Spleen (tissue), 11 donors: ENCODE results near the gene EFNA4. TPM values are rescaled to one million over a fixed set of nuclear protein-coding genes. Genes with fewer than 3 reads are reported as not detected.

Experiments
- DNase-seq: peaks from one replicate; pipeline ENCODE4 v3.0.0-alpha.2; 2020
- H3K27ac ChIP-seq, 8 donors: fragments of 200-600 bp; sonication (generic) in 7 of 8; 1 replicate in 4 of 8; 2 replicates in 4 of 8; pipeline versions ENCODE4 v1.5.0 to v1.8.0; 2016 to 2021; ENCODE audit warnings: inconsistent platforms in 4 of 8, mild to moderate bottlenecking in 4 of 8, moderate library complexity in 1 of 8
- H3K27me3 ChIP-seq, 7 donors: fragments of 200-600 bp; sonication (generic) in 6 of 7; replicated peaks in 1 of 7; 1 replicate in 4 of 7; 2 replicates in 3 of 7; pipeline versions ENCODE4 v1.5.0 to v1.8.0; 2016 to 2021; ENCODE audit warnings: inconsistent platforms in 3 of 7, mild to moderate bottlenecking in 1 of 7
- H3K36me3 ChIP-seq, 6 donors: fragments of 200-600 bp; sonication (generic) in 5 of 6; 1 replicate in 4 of 6; 2 replicates in 2 of 6; pipeline versions ENCODE4 v1.5.0 to v1.8.0; 2016 to 2021; ENCODE audit warnings: inconsistent platforms in 2 of 6
- H3K4me1 ChIP-seq, 6 donors: fragments of 200-600 bp; sonication (generic) in 5 of 6; 1 replicate in 3 of 6; 2 replicates in 3 of 6; pipeline versions ENCODE4 v1.5.0 to v1.8.0; 2016 to 2021; ENCODE audit warnings: inconsistent platforms in 3 of 6
- H3K4me3 ChIP-seq, 8 donors: fragments of 200-600 bp; sonication (generic) in 7 of 8; 1 replicate in 4 of 8; 2 replicates in 4 of 8; pipeline versions ENCODE4 v1.5.0 to v1.8.0; 2016 to 2021; ENCODE audit warnings: inconsistent platforms in 4 of 8, mild to moderate bottlenecking in 4 of 8, moderate library complexity in 2 of 8
- H3K9me3 ChIP-seq, 8 donors: fragments of 200-600 bp; sonication (generic) in 7 of 8; 1 replicate in 4 of 8; 2 replicates in 4 of 8; pipeline versions ENCODE4 v1.5.0 to v1.8.0; 2016 to 2021; ENCODE audit warnings: inconsistent platforms in 4 of 8
- CTCF ChIP-seq, 11 experiments: fragments of 200-600 bp in 7 of 11; fragments of 450-650 bp in 4 of 11; sonication (generic) in 4 of 11; IDR thresholded peaks in 8 of 11; conservative IDR thresholded peaks in 3 of 11; 1 replicate in 7 of 11; 2 replicates in 4 of 11; pipeline versions ENCODE4 v1.4.0 to v1.8.0; 2016 to 2021; ENCODE audit warnings: antibody characterized with exemption in 11 of 11, inconsistent platforms in 4 of 11, mild to moderate bottlenecking in 1 of 11
- POLR2A ChIP-seq, 3 donors: fragments of 450-650 bp; IDR thresholded peaks; one replicate each; pipeline ENCODE4 v1.5.1; 2017; ENCODE audit warnings: antibody characterized with exemption in 3 of 3, mild to moderate bottlenecking in 1 of 3
- POLR2AphosphoS5 ChIP-seq, 3 donors: sonication (generic); formaldehyde crosslinking; IDR thresholded peaks; one replicate each; pipeline ENCODE4 v1.5.1; 2017; ENCODE audit warnings: antibody characterized with exemption in 3 of 3
- WGBS, 5 donors: extraction: QIAGEN DNeasy Blood & Tissue Kit in 3 of 5; methylation state at CpG; one replicate each; pipeline versions ENCODE4 v1.1.5 to v1.1.7; 2013 to 2018; 5-methylcytosine and 5-hydroxymethylcytosine counted together
- intact Hi-C: fragments of 100-400 bp; cut with DNase I; formaldehyde crosslinking; loops from one replicate; pipeline ENCODE4 v1.15.0; 2023; ENCODE audit warnings: low total_unique reads
- polyA plus RNA-seq, 3 donors: library from polyadenylated mRNA; stranded (reverse); fragments of 200-250 nt; gene quantifications; one replicate each; pipeline ENCODE4 v1.2.1, GENCODE V29; 2013
- total RNA-seq, 7 donors: library from RNA; depleted of rRNA in 3 of 7; stranded (reverse); fragments of >200 nt in 3 of 7; fragmentation: NEBNext Ultra II Directional in 4 of 7; extraction: Animal tissue kit (Norgen Biotek cat#: 25700) in 4 of 7; gene quantifications; one replicate each; pipeline versions ENCODE4 v1.1.0 to v1.2.1, GENCODE V29; 2016 to 2021
- donor health status: healthy with polysubstance abuse.
- donor health status: DM: no; HTN: no; CAD: no; lungs with moderate emphysema.
- donor health status: DM: no; HTN: no; CAD: no.
- donor health status: Bipolar disorder and iron deficiency.
- donor health status: healthy.
- donor health status: DM: no; HTN: no; CAD: no.
- donor health status: DM: yes; HTN: yes; CAD: no.

Gene EFNA4
- total and polyA plus RNA-seq, 10 donors = 4.6 to 9.5 (median 7.1) TPM

DNA sequence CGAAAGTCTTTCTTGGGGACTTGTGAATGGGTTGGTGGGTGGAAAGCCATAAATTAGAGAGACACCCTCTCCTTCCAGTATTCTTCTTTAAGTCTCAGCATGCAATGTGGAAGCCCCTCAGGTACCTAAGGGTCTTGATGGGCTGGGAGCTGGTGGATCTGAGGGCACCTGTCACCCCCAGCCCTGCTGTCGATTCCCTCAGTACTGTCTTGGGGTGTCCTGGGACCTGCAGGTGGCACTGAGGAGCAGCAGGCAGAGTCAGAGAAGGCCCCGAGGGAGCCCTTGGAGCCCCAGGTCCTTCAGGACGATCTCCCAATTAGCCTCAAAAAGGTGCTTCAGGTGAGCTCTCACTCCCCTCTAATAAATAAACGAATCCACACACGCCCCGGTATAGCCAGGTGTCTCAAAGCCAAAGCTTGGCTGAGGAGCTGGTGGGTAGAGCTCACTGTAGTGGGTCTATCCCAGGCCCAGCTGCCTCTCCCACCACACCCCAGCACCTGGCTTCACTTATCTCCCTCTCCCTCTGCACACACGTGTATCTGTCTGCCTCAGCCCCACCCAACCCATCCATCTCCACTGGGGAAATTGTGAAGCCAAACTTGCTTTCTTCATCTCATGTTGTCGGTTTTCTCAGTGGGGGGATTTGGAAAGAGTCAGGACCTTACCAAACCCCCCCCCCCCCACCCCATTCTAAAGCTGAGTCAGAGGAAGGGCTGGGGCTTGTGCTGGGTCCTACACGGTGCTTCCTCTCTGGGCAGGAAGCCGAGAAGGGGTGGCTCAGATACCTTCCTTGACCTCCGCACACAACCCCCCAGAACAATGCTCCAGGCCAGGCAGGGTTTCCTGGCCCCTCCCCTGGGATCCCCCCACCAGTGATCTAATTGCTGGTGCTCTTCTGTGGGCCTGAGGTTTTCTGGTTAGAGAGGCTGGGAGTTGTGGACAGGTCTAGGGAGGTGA lies 10.8 kb upstream of the EFNA4 start:
- no peaks in the 10 kb centered on the region for H3K9me3 ChIP-seq
- peak overlapping the region in 7 of 8 donors; percentile 62 to 95 (median 90) for H3K27ac ChIP-seq
- H3K4me1 ChIP-seq = peaks cover 11 to 51% (median 43%) of the 10 kb centered on the region in 6 donors
- peaks cover 0 to 45% (median 34%) of the 10 kb centered on the region in 6 donors for H3K36me3 ChIP-seq
- H3K4me3 ChIP-seq = peak overlapping the region; percentile 56 to 94 (median 72)
- no peak for DNase-seq
- intact Hi-C loops = no loop called here
- WGBS, 5 donors = 23 to 35% (median 28%) methylated on average over 12 of the region's 12 CpGs
- TF ChIP-seq POLR2A (IDR thresholded peaks at IDR 0.05) (no peak), POLR2AphosphoS5 (IDR thresholded peaks at IDR 0.05) (peak in 2 of 3 donors; percentile 45 to 50), CTCF (IDR thresholded peaks at IDR 0.05 in 8 of 11, conservative IDR thresholded peaks at IDR 0.05 in 3 of 11) (no peak)
- H3K27me3 ChIP-seq = no peaks in the 10 kb centered on the region

DNA sequence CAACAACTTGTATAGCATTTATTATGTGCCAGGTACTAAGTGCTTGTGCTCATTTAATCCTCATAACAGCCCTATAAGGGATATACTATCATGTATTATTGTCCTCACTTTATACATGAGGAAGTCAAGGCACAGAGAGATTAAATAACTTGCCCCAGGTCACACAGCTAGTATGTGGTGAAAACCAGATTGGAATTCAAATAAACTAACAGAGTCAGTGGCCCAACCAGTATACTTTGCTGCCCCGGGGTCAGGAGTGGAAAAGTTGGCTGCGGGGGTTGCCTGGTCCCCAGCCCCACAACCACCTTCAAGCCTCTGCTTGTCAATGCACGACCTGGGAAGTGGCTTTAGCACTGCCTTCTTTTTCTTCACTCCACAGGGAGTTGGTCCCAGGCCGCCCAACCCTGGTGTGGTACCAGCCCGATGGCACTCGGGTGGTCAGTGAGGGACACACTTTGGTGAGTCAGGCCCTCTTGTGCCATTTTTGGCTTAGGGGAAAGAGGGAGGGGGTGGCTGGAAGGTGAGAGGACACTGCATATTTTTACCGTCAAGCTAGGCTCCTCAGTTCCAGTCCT lies 9.9 kb upstream of the EFNA4 start:
- TF ChIP-seq POLR2A (IDR thresholded peaks at IDR 0.05) = no peak
- no peak for TF ChIP-seq CTCF (IDR thresholded peaks at IDR 0.05 in 8 of 11, conservative IDR thresholded peaks at IDR 0.05 in 3 of 11)
- TF ChIP-seq POLR2AphosphoS5 (IDR thresholded peaks at IDR 0.05) = no peak
- 84 to 94% (median 87%) methylated on average over 7 of the region's 7 CpGs for WGBS, 5 donors
- peaks cover 11 to 51% (median 43%) of the 10 kb centered on the region in 6 donors for H3K4me1 ChIP-seq

GRCh38 chr1:155057104-155057503 lies 6.4 kb upstream of the EFNA4 start:
- H3K27me3 ChIP-seq = no peaks in the 10 kb centered on the region
- DNase-seq = no peak
- WGBS, 5 donors = 92 to 100% (median 97%) methylated on average over 6 to 8 of the region's 8 CpGs
- no peak for TF ChIP-seq CTCF (IDR thresholded peaks at IDR 0.05 in 8 of 11, conservative IDR thresholded peaks at IDR 0.05 in 3 of 11)
- no peak for TF ChIP-seq POLR2A (IDR thresholded peaks at IDR 0.05)
- no peak for TF ChIP-seq POLR2AphosphoS5 (IDR thresholded peaks at IDR 0.05)
- no peak overlapping the region for H3K4me3 ChIP-seq
- no peak overlapping the region for H3K27ac ChIP-seq
- intact Hi-C loops = no loop called here
- peaks cover 12 to 44% (median 33%) of the 10 kb centered on the region in 6 donors for H3K4me1 ChIP-seq
- peaks cover 0 to 89% (median 57%) of the 10 kb centered on the region in 6 donors for H3K36me3 ChIP-seq
- H3K9me3 ChIP-seq = no peaks in the 10 kb centered on the region

More for the DNA sequence above, 9.9 kb upstream of the EFNA4 start:
- H3K9me3 ChIP-seq = no peaks in the 10 kb centered on the region
- intact Hi-C loops = no loop called here
- peaks cover 0 to 54% (median 43%) of the 10 kb centered on the region in 6 donors for H3K36me3 ChIP-seq
- no peaks in the 10 kb centered on the region for H3K27me3 ChIP-seq
- H3K27ac ChIP-seq = peak overlapping the region; percentile 29 to 95 (median 90)
- no peak for DNase-seq
- H3K4me3 ChIP-seq = peak overlapping the region in 1 of 8 donors; percentile 94

- Histone ChIP-seq H3K4me1 (peaks cover 17 to 44% (median 33%) of the 10 kb centered on the region in 6 donors), H3K36me3 (peaks cover 0 to 95% (median 57%) of the 10 kb centered on the region in 6 donors), H3K27ac (no peak overlapping the region), H3K4me3 (no peak overlapping the region), H3K27me3 (no peaks in the 10 kb centered on the region), H3K9me3 (no peaks in the 10 kb centered on the region)
- WGBS, 5 donors = 95 to 98% (median 96%) methylated on average over 8 to 13 of the region's 13 CpGs
- intact Hi-C loops = no loop called here
- TF ChIP-seq POLR2A (IDR thresholded peaks at IDR 0.05) (no peak), POLR2AphosphoS5 (IDR thresholded peaks at IDR 0.05) (no peak), CTCF (IDR thresholded peaks at IDR 0.05 in 8 of 11, conservative IDR thresholded peaks at IDR 0.05 in 3 of 11) (no peak)
- DNase-seq = no peak
These were observed 5.7 kb upstream of the EFNA4 start for GRCh38 chr1:155057788-155058211.
